HEK293T (cell line): ENCODE data around the gene LIX1.

Source experiments
- ARNT ChIP-seq: fragments of 450-650 bp; IDR thresholded peaks from 2 replicates; pipeline ENCODE4 v1.6.1; 2017; ENCODE audit warnings: mild to moderate bottlenecking
- BHLHE40 ChIP-seq: fragments of 450-650 bp; IDR thresholded peaks from 2 replicates; pipeline ENCODE4 v1.6.1; 2016; ENCODE audit warnings: mild to moderate bottlenecking, moderate library complexity, borderline replicate concordance
- FOXK2 ChIP-seq: fragments of 450-650 bp; IDR thresholded peaks from 2 replicates; pipeline ENCODE4 v1.6.1; 2016; ENCODE audit warnings: mild to moderate bottlenecking
- FOXM1 ChIP-seq: fragments of 450-650 bp; IDR thresholded peaks from 2 replicates; pipeline ENCODE4 v1.6.1; 2017; ENCODE audit warnings: mild to moderate bottlenecking, borderline replicate concordance
- HDGF ChIP-seq: fragments of 450-650 bp; IDR thresholded peaks from 2 replicates; pipeline ENCODE4 v1.6.1; 2017; ENCODE audit warnings: antibody characterized with exemption, borderline replicate concordance
- L3MBTL2 ChIP-seq: fragments of 450-650 bp; conservative IDR thresholded peaks from 2 replicates; pipeline ENCODE4 v1.6.1; 2016; ENCODE audit warnings: mild to moderate bottlenecking
- SP1 ChIP-seq: fragments of 450-650 bp; IDR thresholded peaks from 2 replicates; pipeline ENCODE4 v1.6.1; 2017
- SUZ12 ChIP-seq: fragments of 450-650 bp; IDR thresholded peaks from 2 replicates; pipeline ENCODE4 v1.6.1; 2016; ENCODE audit warnings: mild to moderate bottlenecking
- ZNF384 ChIP-seq: fragments of 450-650 bp; IDR thresholded peaks from 2 replicates; pipeline ENCODE4 v1.6.1; 2016

- TF ChIP-seq FOXM1 (no peak), ARNT (no peak), SUZ12 (no peak), L3MBTL2 (no peak), BHLHE40 (no peak), HDGF (no peak), SP1 (no peak), ZNF384 (no peak), FOXK2 (no peak)
Observed at GRCh38 chr5:97095318-97095732, 47.1 kb downstream of the LIX1 start.
